BLaER1 treated with 17β-estradiol and CSF1 and Interleukin-3, amounts not matched to agents 10 nM and 100 nM (cell line): ENCODE results near the gene SDK2.

Experiments used
- H3K27ac ChIP-seq, 11 experiments: shearing (Covaris generic); formaldehyde crosslinking; 2 replicates each; pipeline ENCODE4 v1.8.1; 2022
- H3K27me3 ChIP-seq, 11 experiments: shearing (Covaris generic); formaldehyde crosslinking; 2 replicates each; pipeline ENCODE4 v1.8.1; 2022
- H3K36me3 ChIP-seq, 11 experiments: shearing (Covaris generic); formaldehyde crosslinking; 2 replicates each; pipeline ENCODE4 v1.8.1; 2022
- H3K4me1 ChIP-seq, 10 experiments: shearing (Covaris generic); formaldehyde crosslinking; 2 replicates each; pipeline ENCODE4 v1.8.1; 2022
- H3K4me2 ChIP-seq, 11 experiments: shearing (Covaris generic); formaldehyde crosslinking; 2 replicates each; pipeline ENCODE4 v1.8.1; 2022
- H3K4me3 ChIP-seq, 10 experiments: shearing (Covaris generic); formaldehyde crosslinking; 2 replicates each; pipeline ENCODE4 v1.8.1; 2022
- H3K9ac ChIP-seq, 11 experiments: shearing (Covaris generic); formaldehyde crosslinking; 2 replicates each; pipeline ENCODE4 v1.8.1; 2022
- H3K9me3 ChIP-seq, 11 experiments: shearing (Covaris generic); formaldehyde crosslinking; replicated peaks in 1 of 11; 2 replicates each; pipeline ENCODE4 v1.8.1; 2022
- H4K20me1 ChIP-seq, 11 experiments: shearing (Covaris generic); formaldehyde crosslinking; 2 replicates each; pipeline ENCODE4 v1.8.1; 2022
- Cebpa-rat ChIP-seq, 11 experiments: shearing (Covaris generic); IDR thresholded peaks; 2 replicates each; pipeline ENCODE4 v1.8.1; 2022

The SDK2 gene

DNA sequence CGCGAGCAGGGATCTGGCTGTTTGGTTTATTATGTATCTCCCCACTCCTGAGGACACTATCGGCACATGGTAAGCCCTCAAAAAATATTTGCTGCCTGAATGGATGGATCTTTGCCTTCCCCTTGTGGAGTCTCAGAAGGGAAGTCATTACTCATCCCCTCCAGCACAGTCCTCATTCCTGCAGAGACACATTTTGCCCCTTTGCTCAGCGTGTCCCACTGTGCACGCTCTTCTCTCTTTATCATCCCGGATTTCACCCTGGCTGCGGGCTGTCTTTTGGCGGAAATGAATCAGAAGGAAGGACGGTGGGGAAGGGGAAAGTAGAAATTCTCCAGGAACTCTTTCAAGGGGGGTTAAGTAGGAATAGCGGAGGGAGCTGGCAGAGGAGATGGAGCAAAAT, 207.3 kb downstream of the SDK2 start:
- H3K36me3 ChIP-seq, result no peaks in the 10 kb centered on the region; a peak in 5 of 22 replicates
- no peak for TF ChIP-seq Cebpa-rat (IDR thresholded peaks at IDR 0.05)
- H4K20me1 ChIP-seq, result no peaks in the 10 kb centered on the region

DNA sequence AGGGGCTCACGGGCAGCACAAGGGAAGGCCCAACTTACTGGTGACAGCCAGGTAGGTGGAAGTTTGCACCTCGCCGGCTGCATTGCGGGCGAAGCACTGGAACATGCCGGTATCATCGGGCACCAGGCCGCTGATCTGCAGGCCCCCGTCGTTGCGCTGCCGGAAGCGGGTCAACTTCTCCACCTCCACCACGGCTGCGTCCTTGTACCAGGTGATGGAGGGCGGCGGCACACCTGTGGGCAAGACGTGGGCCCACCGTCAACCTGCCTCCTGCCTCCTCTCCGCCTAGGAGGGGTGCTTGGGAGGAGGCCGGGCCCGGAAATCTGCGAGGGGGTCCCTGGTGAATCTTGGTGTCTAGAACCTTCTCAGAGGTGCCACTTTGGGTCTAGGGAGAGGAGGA, 208.8 kb downstream of the SDK2 start:
- H3K27ac ChIP-seq, result no peak overlapping the region
- no peak for TF ChIP-seq Cebpa-rat (IDR thresholded peaks at IDR 0.05)
- H4K20me1 ChIP-seq, result no peaks in the 10 kb centered on the region; a peak in 1 of 22 replicates
- H3K4me3 ChIP-seq, result no peak overlapping the region
- H3K4me2 ChIP-seq, result no peak overlapping the region
- H3K36me3 ChIP-seq, result no peaks in the 10 kb centered on the region; a peak in 5 of 22 replicates
- H3K9ac ChIP-seq, result no peak overlapping the region
- no peaks in the 10 kb centered on the region for H3K27me3 ChIP-seq
- peaks cover 11 to 14% (median 12%) of the 10 kb centered on the region in 10 experiments for H3K4me1 ChIP-seq
- H3K9me3 ChIP-seq, result no peaks in the 10 kb centered on the region

More for the DNA sequence above, 207.3 kb downstream of the SDK2 start:
- H3K27ac ChIP-seq, result no peak overlapping the region
- H3K4me3 ChIP-seq, result no peak overlapping the region
- no peak overlapping the region for H3K9ac ChIP-seq
- H3K9me3 ChIP-seq, result no peaks in the 10 kb centered on the region; a peak in 1 of 22 replicates
- no peaks in the 10 kb centered on the region for H3K4me1 ChIP-seq
- no peaks in the 10 kb centered on the region for H3K27me3 ChIP-seq
- no peak overlapping the region for H3K4me2 ChIP-seq

DNA sequence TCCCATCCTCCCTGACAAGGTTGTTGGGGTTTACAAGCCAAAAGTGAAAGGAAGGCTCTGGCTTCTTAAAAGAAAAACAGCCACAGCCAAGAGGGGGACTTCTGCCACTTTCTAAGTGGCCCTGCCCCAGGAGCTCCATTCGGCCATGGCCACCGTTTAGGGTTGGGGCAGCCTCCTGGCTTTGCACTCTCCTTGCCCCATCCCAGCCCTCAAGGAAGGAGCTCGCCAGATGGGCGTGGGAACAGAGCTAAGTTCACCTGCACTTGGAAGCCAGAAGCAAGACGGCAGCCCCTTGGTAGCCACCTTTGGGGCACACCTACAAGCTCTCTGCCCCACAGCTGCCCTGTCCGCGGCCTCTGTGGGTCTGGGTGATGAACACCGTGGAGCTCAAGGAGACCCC, 210.1 kb downstream of the SDK2 start:
- TF ChIP-seq Cebpa-rat (IDR thresholded peaks at IDR 0.05), result no peak
- H3K36me3 ChIP-seq, result no peaks in the 10 kb centered on the region; a peak in 5 of 22 replicates
- H3K9me3 ChIP-seq, result no peaks in the 10 kb centered on the region
- H3K4me3 ChIP-seq, result no peak overlapping the region
- no peaks in the 10 kb centered on the region for H3K27me3 ChIP-seq
- H3K4me1 ChIP-seq, result peaks cover 20 to 23% (median 22%) of the 10 kb centered on the region in 10 experiments
- H3K4me2 ChIP-seq, result no peak overlapping the region
- no peak overlapping the region for H3K9ac ChIP-seq
- H4K20me1 ChIP-seq, result no peaks in the 10 kb centered on the region; a peak in 1 of 22 replicates
- no peak overlapping the region for H3K27ac ChIP-seq

DNA sequence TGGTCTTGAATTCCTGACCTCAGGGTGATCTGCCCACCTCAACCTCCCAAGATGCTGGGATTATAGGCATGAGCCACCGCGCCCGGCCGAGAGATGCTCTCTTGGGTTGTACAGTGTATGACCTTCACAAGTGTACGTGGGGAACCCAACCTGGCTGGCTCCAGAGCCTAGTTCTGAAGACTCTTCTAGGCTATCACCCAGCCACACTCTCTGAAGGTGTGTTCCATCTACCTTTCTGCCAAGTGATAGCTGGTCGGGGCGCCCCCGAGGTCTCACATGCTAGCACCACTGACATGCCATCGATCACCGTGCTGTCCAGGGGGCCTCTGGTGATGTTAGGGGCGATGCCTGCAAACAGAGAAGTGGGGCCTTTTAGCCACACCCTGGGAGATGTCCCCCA, 210.7 kb downstream of the SDK2 start:
- H3K9me3 ChIP-seq, result no peaks in the 10 kb centered on the region
- no peak overlapping the region for H3K9ac ChIP-seq

GRCh38 chr17:73432624-73433190, 211.5 kb downstream of the SDK2 start:
- no peaks in the 10 kb centered on the region; a peak in 1 of 22 replicates for H4K20me1 ChIP-seq
- no peaks in the 10 kb centered on the region for H3K9me3 ChIP-seq
- H3K36me3 ChIP-seq, result no peaks in the 10 kb centered on the region; a peak in 5 of 22 replicates
- TF ChIP-seq Cebpa-rat (IDR thresholded peaks at IDR 0.05), result no peak
- H3K27ac ChIP-seq, result no peak overlapping the region
- H3K4me2 ChIP-seq, result no peak overlapping the region
- no peak overlapping the region for H3K4me3 ChIP-seq
- H3K9ac ChIP-seq, result no peak overlapping the region
- peaks cover 20 to 23% (median 22%) of the 10 kb centered on the region in 10 experiments for H3K4me1 ChIP-seq
- H3K27me3 ChIP-seq, result no peaks in the 10 kb centered on the region

More for the DNA sequence above, 210.7 kb downstream of the SDK2 start:
- Histone ChIP-seq H3K4me3 (no peak overlapping the region), H3K27ac (no peak overlapping the region), H3K4me1 (peaks cover 20 to 23% (median 22%) of the 10 kb centered on the region in 10 experiments), H3K27me3 (no peaks in the 10 kb centered on the region), H3K36me3 (no peaks in the 10 kb centered on the region; a peak in 5 of 22 replicates), H4K20me1 (no peaks in the 10 kb centered on the region; a peak in 1 of 22 replicates), H3K4me2 (no peak overlapping the region)
- TF ChIP-seq Cebpa-rat (IDR thresholded peaks at IDR 0.05), result no peak

GRCh38 chr17:73431401-73432205, 212.6 kb downstream of the SDK2 start:
- Histone ChIP-seq H3K36me3 (no peaks in the 10 kb centered on the region; a peak in 5 of 22 replicates), H3K27me3 (no peaks in the 10 kb centered on the region), H3K4me2 (peak overlapping the region; percentile 42 to 78 (median 64); a peak in 16 of 22 replicates), H4K20me1 (no peaks in the 10 kb centered on the region; a peak in 1 of 22 replicates), H3K4me3 (no peak overlapping the region), H3K27ac (peak overlapping the region in 6 of 11 experiments; percentile 2 to 74 (median 36); a peak in 6 of 22 replicates), H3K9me3 (no peaks in the 10 kb centered on the region), H3K4me1 (peaks cover 20 to 23% (median 22%) of the 10 kb centered on the region in 10 experiments), H3K9ac (peak overlapping the region in 4 of 11 experiments; percentile 37 to 61 (median 44); a peak in 4 of 22 replicates)
- no peak for TF ChIP-seq Cebpa-rat (IDR thresholded peaks at IDR 0.05)

GRCh38 chr17:73430848-73431247, 213.4 kb downstream of the SDK2 start:
- Histone ChIP-seq H3K4me2 (peak overlapping the region; percentile 42 to 78 (median 64); a peak in 21 of 22 replicates), H3K4me3 (no peak overlapping the region), H3K9me3 (no peaks in the 10 kb centered on the region), H3K27ac (peak overlapping the region in 4 of 11 experiments; percentile 17 to 74 (median 36); a peak in 3 of 22 replicates), H3K4me1 (peaks cover 20 to 23% (median 22%) of the 10 kb centered on the region in 10 experiments), H3K27me3 (no peaks in the 10 kb centered on the region), H3K9ac (peak overlapping the region in 4 of 11 experiments; percentile 37 to 61 (median 44); a peak in 4 of 22 replicates), H3K36me3 (no peaks in the 10 kb centered on the region; a peak in 5 of 22 replicates), H4K20me1 (no peaks in the 10 kb centered on the region; a peak in 1 of 22 replicates)
- TF ChIP-seq Cebpa-rat (IDR thresholded peaks at IDR 0.05), result no peak

GRCh38 chr17:73430165-73430680, 214.0 kb downstream of the SDK2 start:
- no peaks in the 10 kb centered on the region; a peak in 5 of 22 replicates for H3K36me3 ChIP-seq
- H3K4me1 ChIP-seq, result peaks cover 20 to 23% (median 22%) of the 10 kb centered on the region in 10 experiments
- peak overlapping the region in 1 of 11 experiments; percentile 74; a peak in 1 of 22 replicates for H3K27ac ChIP-seq
- peak overlapping the region in 1 of 11 experiments; percentile 61; a peak in 1 of 22 replicates for H3K9ac ChIP-seq
- no peaks in the 10 kb centered on the region; a peak in 1 of 22 replicates for H4K20me1 ChIP-seq
- H3K27me3 ChIP-seq, result no peaks in the 10 kb centered on the region
- H3K4me3 ChIP-seq, result no peak overlapping the region
- no peak for TF ChIP-seq Cebpa-rat (IDR thresholded peaks at IDR 0.05)
- peak overlapping the region; percentile 42 to 78 (median 64) for H3K4me2 ChIP-seq
- H3K9me3 ChIP-seq, result no peaks in the 10 kb centered on the region
